HepG2 (cell line): Measurements from ENCODE around the gene SERPINA3. TPM values are rescaled to one million over a fixed set of nuclear protein-coding genes. Genes with fewer than 3 reads are reported as not detected.

ENCODE experiments used
- ARNT2 ChIP-seq: sonication (generic); formaldehyde crosslinking; IDR thresholded peaks from 2 replicates; pipeline ENCODE4 v1.8.0; 2022; ENCODE audit warnings: mild to moderate bottlenecking, low read depth, missing genetic modification reagents, moderate library complexity
- MEF2D ChIP-seq: sonication (generic); formaldehyde crosslinking; IDR thresholded peaks from 2 replicates; pipeline ENCODE4 v1.5.1; 2020; ENCODE audit warnings: mild to moderate bottlenecking, missing genetic modification reagents
- RFX3 ChIP-seq: IDR thresholded peaks from 2 replicates; pipeline ENCODE4 v1.6.1; 2016; ENCODE audit warnings: missing biosample characterization, missing genetic modification reagents
- ZNF460 ChIP-seq: sonication (generic); formaldehyde crosslinking; IDR thresholded peaks from 2 replicates; pipeline ENCODE4 v1.5.1; 2020; ENCODE audit warnings: missing genetic modification reagents, mild to moderate bottlenecking, borderline replicate concordance
- ZNF619 ChIP-seq: sonication (generic); formaldehyde crosslinking; IDR thresholded peaks from 2 replicates; pipeline ENCODE4 v1.4.0; 2020; ENCODE audit warnings: mild to moderate bottlenecking, missing genetic modification reagents
- ZNF768 ChIP-seq: sonication (generic); formaldehyde crosslinking; IDR thresholded peaks from 2 replicates; pipeline ENCODE4 v1.4.0; 2020; ENCODE audit warnings: missing genetic modification reagents
- ZNF775 ChIP-seq: sonication (generic); formaldehyde crosslinking; IDR thresholded peaks from 2 replicates; pipeline ENCODE4 v1.4.0; 2020; ENCODE audit warnings: missing genetic modification reagents, mild to moderate bottlenecking, moderate library complexity, borderline replicate concordance
- ZNF782 ChIP-seq: sonication (generic); formaldehyde crosslinking; IDR thresholded peaks from 2 replicates; pipeline ENCODE4 v1.4.0; 2020; ENCODE audit warnings: missing genetic modification reagents, mild to moderate bottlenecking, borderline replicate concordance
- polyA plus RNA-seq, 8 experiments: library from polyadenylated mRNA; depleted of rRNA in 3 of 8; stranded (reverse) in 7 of 8; unstranded in 1 of 8; fragments of >200 nt; fragmentation: Illumina TruSeq in 4 of 8; extraction: Trizol in 4 of 8; gene quantifications; 2 replicates each; pipeline versions ENCODE4 v1.2.1 to v1.2.3, GENCODE V29; 2011 to 2016; ENCODE audit warnings: low read depth in 4 of 8, missing spikeins in 1 of 8, mixed read lengths in 1 of 8; ENCODE audit not compliant: insufficient read depth in 1 of 8
- total RNA-seq, 5 experiments: library from RNA; depleted of rRNA; stranded (reverse); fragments of >200 nt; fragmentation: Illumina TruSeq; extraction: Trizol; gene quantifications; 2 replicates each; pipeline ENCODE4 v1.2.3, GENCODE V29; 2016; ENCODE audit warnings: low read depth in 1 of 5
- TF ChIP-seq, protein P1 (sequence below): sonication (generic); formaldehyde crosslinking; IDR thresholded peaks from 2 replicates; pipeline ENCODE4 v1.8.0; 2022; ENCODE audit warnings: mild to moderate bottlenecking, missing genetic modification reagents; ENCODE audit not compliant: insufficient replicate concordance
- TF ChIP-seq, protein P2 (sequence below): sonication (generic); formaldehyde crosslinking; IDR thresholded peaks from 2 replicates; pipeline ENCODE4 v1.4.0; 2020; ENCODE audit warnings: missing genetic modification reagents
- TF ChIP-seq, protein P3 (sequence below): sonication (generic); formaldehyde crosslinking; IDR thresholded peaks from 2 replicates; pipeline ENCODE4 v1.5.1; 2020; ENCODE audit warnings: missing genetic modification reagents, mild to moderate bottlenecking, borderline replicate concordance

Gene SERPINA3
- total and polyA plus RNA-seq, 2 of the 13 experiments (the other 11 are each of a cell fraction or from before 2014, with no cell fraction given): 825 to 2,200 TPM

DNA sequence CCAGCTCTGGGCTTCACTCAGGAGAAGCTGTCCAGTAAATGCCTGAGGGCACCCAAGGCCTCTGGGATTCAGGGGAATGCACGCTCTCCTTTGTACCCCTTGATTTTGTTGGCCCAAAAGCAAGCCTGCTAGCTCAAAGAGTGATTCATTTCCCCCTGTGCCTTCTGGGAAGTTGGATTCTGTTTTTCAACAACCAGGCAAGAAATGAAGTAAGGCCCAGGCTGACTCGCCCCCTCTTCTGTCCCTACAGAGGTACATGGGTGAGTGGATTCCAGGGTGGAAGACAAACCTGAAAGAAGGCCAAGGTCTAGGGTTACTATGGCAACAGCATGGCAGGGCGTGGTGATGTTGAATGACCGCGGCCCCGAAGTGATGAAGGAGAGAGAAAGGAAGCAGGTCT, 40.2 kb upstream of the SERPINA3 start (continued):
- TF ChIP-seq, protein P1, sequence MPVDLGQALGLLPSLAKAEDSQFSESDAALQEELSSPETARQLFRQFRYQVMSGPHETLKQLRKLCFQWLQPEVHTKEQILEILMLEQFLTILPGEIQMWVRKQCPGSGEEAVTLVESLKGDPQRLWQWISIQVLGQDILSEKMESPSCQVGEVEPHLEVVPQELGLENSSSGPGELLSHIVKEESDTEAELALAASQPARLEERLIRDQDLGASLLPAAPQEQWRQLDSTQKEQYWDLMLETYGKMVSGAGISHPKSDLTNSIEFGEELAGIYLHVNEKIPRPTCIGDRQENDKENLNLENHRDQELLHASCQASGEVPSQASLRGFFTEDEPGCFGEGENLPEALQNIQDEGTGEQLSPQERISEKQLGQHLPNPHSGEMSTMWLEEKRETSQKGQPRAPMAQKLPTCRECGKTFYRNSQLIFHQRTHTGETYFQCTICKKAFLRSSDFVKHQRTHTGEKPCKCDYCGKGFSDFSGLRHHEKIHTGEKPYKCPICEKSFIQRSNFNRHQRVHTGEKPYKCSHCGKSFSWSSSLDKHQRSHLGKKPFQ (CRISPR knock-in tag): no peak
- TF ChIP-seq ZNF460 (CRISPR knock-in tag) (no peak), ZNF768 (no peak), MEF2D (CRISPR knock-in tag) (no peak), ZNF775 (CRISPR knock-in tag) (no peak), ARNT2 (CRISPR knock-in tag) (no peak), ZNF619 (no peak), ZNF782 (CRISPR knock-in tag) (no peak), RFX3 (CRISPR knock-in tag) (peak; percentile 65)
- TF ChIP-seq, protein P2, sequence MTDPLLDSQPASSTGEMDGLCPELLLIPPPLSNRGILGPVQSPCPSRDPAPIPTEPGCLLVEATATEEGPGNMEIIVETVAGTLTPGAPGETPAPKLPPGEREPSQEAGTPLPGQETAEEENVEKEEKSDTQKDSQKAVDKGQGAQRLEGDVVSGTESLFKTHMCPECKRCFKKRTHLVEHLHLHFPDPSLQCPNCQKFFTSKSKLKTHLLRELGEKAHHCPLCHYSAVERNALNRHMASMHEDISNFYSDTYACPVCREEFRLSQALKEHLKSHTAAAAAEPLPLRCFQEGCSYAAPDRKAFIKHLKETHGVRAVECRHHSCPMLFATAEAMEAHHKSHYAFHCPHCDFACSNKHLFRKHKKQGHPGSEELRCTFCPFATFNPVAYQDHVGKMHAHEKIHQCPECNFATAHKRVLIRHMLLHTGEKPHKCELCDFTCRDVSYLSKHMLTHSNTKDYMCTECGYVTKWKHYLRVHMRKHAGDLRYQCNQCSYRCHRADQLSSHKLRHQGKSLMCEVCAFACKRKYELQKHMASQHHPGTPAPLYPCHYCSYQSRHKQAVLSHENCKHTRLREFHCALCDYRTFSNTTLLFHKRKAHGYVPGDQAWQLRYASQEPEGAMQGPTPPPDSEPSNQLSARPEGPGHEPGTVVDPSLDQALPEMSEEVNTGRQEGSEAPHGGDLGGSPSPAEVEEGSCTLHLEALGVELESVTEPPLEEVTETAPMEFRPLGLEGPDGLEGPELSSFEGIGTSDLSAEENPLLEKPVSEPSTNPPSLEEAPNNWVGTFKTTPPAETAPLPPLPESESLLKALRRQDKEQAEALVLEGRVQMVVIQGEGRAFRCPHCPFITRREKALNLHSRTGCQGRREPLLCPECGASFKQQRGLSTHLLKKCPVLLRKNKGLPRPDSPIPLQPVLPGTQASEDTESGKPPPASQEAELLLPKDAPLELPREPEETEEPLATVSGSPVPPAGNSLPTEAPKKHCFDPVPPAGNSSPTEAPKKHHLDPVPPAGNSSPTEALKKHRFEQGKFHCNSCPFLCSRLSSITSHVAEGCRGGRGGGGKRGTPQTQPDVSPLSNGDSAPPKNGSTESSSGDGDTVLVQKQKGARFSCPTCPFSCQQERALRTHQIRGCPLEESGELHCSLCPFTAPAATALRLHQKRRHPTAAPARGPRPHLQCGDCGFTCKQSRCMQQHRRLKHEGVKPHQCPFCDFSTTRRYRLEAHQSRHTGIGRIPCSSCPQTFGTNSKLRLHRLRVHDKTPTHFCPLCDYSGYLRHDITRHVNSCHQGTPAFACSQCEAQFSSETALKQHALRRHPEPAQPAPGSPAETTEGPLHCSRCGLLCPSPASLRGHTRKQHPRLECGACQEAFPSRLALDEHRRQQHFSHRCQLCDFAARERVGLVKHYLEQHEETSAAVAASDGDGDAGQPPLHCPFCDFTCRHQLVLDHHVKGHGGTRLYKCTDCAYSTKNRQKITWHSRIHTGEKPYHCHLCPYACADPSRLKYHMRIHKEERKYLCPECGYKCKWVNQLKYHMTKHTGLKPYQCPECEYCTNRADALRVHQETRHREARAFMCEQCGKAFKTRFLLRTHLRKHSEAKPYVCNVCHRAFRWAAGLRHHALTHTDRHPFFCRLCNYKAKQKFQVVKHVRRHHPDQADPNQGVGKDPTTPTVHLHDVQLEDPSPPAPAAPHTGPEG (CRISPR knock-in tag): no peak
- TF ChIP-seq, protein P3, sequence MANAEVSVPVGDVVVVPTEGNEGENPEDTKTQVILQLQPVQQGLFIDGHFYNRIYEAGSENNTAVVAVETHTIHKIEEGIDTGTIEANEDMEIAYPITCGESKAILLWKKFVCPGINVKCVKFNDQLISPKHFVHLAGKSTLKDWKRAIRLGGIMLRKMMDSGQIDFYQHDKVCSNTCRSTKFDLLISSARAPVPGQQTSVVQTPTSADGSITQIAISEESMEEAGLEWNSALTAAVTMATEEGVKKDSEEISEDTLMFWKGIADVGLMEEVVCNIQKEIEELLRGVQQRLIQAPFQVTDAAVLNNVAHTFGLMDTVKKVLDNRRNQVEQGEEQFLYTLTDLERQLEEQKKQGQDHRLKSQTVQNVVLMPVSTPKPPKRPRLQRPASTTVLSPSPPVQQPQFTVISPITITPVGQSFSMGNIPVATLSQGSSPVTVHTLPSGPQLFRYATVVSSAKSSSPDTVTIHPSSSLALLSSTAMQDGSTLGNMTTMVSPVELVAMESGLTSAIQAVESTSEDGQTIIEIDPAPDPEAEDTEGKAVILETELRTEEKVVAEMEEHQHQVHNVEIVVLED (CRISPR knock-in tag): no peak
